ENCODE data around the gene CYP27A1. TPM values are rescaled to one million over a fixed set of nuclear protein-coding genes. Genes with fewer than 3 reads are reported as not detected.

The CYP27A1 gene
- total and polyA plus RNA-seq, 10 donors: 8.7 to 65.5 (median 15.2) TPM

DNA sequence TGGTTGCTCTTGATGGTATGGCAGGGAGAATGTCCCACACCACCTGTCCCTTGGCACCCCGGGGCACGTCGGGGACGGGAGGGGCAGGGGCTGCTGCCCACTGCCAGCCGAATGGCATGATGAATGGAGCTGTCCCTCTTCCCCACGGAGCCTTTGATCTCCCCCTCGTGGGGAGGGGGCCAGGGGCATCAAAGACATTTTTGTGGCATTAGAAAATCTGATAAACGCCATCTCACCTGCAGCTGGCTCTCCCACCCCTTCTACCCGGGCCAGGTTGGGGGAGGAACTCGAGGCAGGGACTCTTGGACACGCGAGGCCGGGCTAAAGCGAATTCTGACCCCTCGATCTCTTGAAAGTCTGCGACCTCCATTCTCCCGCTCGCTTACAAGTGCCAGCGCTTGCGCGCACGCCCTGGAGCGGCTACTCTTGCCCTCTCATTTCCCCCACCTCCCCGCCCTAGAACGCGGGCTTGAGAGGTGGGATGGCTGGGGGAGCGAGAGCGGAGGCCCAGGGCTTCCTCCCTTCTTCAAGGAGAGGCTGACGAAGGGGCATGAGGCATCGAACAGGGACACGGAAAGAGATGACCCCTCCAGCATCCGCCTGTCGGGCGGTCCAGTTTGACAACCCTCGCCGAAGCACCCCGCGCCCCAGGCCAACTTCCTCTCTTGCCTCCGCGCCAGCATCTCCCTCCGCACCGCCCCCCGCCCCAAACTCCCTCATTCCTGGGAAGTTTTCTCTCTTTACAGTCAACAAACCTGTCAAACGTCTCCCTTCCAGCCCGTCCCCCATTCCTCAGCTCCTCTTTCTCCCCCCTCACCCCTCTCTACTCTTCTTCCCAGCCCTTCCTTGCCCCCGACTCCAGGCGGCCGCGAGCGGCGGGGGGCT is 77.0 kb downstream of the CYP27A1 start:
- intact Hi-C loops (cut with DNase I; ENCODE audit: low total_unique reads): no loop called here
- Histone ChIP-seq H3K9me3 (no peaks in the 10 kb centered on the region), H3K27me3 (replicated peaks in 1 of 7) (peaks cover 3 to 100% (median 48%) of the 10 kb centered on the region in 7 donors), H3K4me1 (peaks cover 12 to 53% (median 28%) of the 10 kb centered on the region in 6 donors), H3K36me3 (no peaks in the 10 kb centered on the region), H3K4me3 (peak overlapping the region in 6 of 8 donors; percentile 5 to 68 (median 38)), H3K27ac (peak overlapping the region in 3 of 8 donors; percentile 28 to 67 (median 66))
- TF ChIP-seq CTCF (IDR thresholded peaks at IDR 0.05 in 8 of 11, conservative IDR thresholded peaks at IDR 0.05 in 3 of 11) (no peak), POLR2A (IDR thresholded peaks at IDR 0.05) (no peak), POLR2AphosphoS5 (IDR thresholded peaks at IDR 0.05) (no peak)
- WGBS, 5 donors: 4 to 7% (median 6%) methylated on average over 41 to 51 of the region's 51 CpGs
- DNase-seq: peak; percentile 64

DNA sequence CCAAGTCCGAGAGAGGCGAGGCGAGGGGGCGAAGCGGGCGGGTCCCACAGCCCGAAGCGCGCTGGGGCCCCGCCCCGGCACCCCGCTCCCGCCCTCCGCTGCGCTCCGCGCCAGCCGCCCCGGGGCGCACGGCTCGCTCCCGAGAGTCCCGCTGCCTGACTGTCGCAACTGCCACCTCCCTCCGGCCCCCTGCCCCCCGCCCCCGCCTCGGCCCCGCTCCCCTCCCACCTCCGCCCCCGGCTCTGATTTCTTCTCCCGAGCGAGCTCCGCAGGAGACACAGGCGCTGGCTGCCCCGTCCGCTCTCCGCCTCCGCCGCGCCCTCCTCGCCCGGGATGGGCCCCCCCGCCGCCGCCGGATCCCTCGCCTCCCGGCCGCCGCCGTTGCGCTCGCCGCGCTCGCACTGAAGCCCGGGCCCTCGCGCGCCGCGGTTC is 77.6 kb downstream of the CYP27A1 start, which contains the start of gene WNT6:
Gene WNT6 (plus strand): TSS at position 250 of the 432 bp plus-strand sequence. CDS start 233 bp downstream, outside the sequence.
- Histone ChIP-seq H3K9me3 (no peaks in the 10 kb centered on the region), H3K36me3 (no peaks in the 10 kb centered on the region), H3K4me1 (peaks cover 12 to 53% (median 28%) of the 10 kb centered on the region in 6 donors), H3K4me3 (peak within 1 kb of the TSS; percentile 5 to 68 (median 34)), H3K27me3 (replicated peaks in 1 of 7) (peaks cover 3 to 100% (median 48%) of the 10 kb centered on the region in 7 donors), H3K27ac (peak within 1 kb of the TSS in 4 of 8 donors; percentile 57 to 67 (median 64))
- TF ChIP-seq POLR2AphosphoS5 (IDR thresholded peaks at IDR 0.05) (no peak), POLR2A (IDR thresholded peaks at IDR 0.05) (no peak), CTCF (IDR thresholded peaks at IDR 0.05 in 8 of 11, conservative IDR thresholded peaks at IDR 0.05 in 3 of 11) (no peak)
- DNase-seq: no peak
- intact Hi-C loops (cut with DNase I; ENCODE audit: low total_unique reads): no loop called here
- WGBS, 5 donors: 1 to 3% (median 2%) methylated on average over 26 to 64 of the region's 64 CpGs

DNA sequence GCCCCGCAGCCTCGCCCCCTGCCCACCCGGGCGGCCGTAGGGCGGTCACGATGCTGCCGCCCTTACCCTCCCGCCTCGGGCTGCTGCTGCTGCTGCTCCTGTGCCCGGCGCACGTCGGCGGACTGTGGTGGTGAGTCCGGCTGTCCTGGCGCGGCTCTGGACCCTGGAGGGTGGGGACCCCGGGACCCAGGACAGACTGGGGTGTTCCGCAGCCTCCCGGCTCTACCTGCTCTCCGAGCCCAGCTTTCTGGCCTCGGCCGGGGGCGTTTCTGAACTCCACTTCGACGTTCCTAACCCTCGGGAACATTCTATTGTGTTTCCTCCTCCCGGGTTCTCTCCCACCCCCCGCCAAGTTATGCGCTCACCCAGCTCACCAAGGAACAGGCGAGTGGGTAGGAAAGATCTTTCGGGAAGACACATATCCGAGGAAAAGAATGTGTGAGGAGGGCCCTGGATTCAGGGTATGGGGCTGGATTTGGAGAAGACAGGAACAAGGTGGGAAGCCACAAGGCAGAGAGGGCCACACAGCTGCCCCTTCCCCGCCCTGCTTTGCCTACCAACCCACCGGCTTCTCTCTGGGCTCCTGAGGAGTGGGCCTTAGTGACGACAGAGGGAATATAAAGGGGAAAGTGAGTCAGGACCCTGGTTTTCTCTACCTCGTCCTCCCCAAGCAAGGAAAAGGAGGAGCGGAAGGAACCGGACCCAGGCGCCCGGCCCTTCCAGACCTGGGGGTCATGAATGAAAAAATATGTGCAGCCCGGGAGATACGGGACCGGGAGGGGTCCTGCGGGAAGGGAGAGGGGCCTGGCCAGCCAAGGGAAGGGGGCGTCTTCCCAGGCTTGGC is 78.3 kb downstream of the CYP27A1 start:
- Histone ChIP-seq H3K36me3 (no peaks in the 10 kb centered on the region), H3K9me3 (no peaks in the 10 kb centered on the region), H3K27me3 (replicated peaks in 1 of 7) (peaks cover 3 to 100% (median 46%) of the 10 kb centered on the region in 7 donors), H3K4me1 (peaks cover 12 to 53% (median 28%) of the 10 kb centered on the region in 6 donors), H3K27ac (peak overlapping the region in 4 of 8 donors; percentile 57 to 67 (median 64)), H3K4me3 (peak overlapping the region in 7 of 8 donors; percentile 16 to 68 (median 36))
- intact Hi-C loops (cut with DNase I; ENCODE audit: low total_unique reads): no loop called here
- DNase-seq: peak; percentile 71
- WGBS, 5 donors: 5 to 8% (median 7%) methylated on average over 26 to 47 of the region's 47 CpGs
- TF ChIP-seq CTCF (IDR thresholded peaks at IDR 0.05 in 8 of 11, conservative IDR thresholded peaks at IDR 0.05 in 3 of 11): no peak
- no peak for TF ChIP-seq POLR2A (IDR thresholded peaks at IDR 0.05)
- no peak for TF ChIP-seq POLR2AphosphoS5 (IDR thresholded peaks at IDR 0.05)
